Measurements from ENCODE around the gene CHPF2.

CHPF2 gene

GRCh38 chr7:151252561-151252835 lies 20.2 kb downstream of the CHPF2 start:
- TF ChIP-seq, protein P1, sequence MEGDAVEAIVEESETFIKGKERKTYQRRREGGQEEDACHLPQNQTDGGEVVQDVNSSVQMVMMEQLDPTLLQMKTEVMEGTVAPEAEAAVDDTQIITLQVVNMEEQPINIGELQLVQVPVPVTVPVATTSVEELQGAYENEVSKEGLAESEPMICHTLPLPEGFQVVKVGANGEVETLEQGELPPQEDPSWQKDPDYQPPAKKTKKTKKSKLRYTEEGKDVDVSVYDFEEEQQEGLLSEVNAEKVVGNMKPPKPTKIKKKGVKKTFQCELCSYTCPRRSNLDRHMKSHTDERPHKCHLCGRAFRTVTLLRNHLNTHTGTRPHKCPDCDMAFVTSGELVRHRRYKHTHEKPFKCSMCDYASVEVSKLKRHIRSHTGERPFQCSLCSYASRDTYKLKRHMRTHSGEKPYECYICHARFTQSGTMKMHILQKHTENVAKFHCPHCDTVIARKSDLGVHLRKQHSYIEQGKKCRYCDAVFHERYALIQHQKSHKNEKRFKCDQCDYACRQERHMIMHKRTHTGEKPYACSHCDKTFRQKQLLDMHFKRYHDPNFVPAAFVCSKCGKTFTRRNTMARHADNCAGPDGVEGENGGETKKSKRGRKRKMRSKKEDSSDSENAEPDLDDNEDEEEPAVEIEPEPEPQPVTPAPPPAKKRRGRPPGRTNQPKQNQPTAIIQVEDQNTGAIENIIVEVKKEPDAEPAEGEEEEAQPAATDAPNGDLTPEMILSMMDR (IDR thresholded peaks at IDR 0.05; ENCODE audit: low read depth, low read length, missing control alignments): no peak
- peak overlapping the region; percentile 63 for H3K4me3 ChIP-seq (ENCODE audit: low read depth, low read length)
- no peaks in the 10 kb centered on the region for H3K36me3 ChIP-seq (replicated peaks)
- DNase-seq: no peak
- no peak overlapping the region for H3K27ac ChIP-seq
- peaks cover 9% of the 10 kb centered on the region for H3K27me3 ChIP-seq (replicated peaks)
- in situ Hi-C loops (cut with HindIII; ENCODE audit: low pct_ligation_motif_present, low sequenced_read_pairs): no loop called here

DNA sequence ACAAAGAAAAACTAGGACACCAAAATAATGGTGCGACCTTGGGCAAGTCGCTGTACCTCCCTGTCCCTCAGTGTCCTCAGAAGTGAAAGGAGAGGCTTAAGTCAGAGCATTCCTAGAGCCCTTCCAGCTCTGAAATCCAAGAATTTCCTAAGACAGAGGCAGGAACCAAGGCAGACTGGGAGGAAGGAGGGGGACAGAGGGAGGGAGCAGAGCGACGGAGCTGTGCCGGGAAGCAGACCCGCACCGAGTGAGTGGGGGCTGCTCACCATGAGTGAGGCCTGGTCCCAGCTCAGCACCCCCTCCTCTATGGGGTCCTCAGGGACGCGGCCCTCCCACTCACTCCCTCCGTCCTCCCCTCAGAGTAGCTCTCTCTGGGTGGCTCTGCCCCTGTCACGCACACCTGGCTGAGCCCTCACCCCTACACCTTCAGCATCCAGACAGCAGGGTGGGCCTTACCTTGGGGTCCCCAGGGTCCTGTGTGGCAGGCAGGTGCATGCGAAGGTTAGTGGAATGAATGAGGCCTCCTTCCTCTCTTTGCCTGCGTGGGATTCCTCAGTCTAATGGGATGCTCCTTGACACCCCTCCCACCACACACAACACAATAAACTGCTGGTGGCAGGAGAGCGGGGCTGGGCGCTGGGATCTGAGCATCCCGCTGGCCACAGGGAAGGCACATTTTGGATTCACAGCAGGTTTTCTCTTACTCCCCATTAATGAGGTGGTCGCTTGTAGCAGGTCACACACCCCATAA lies 20.9 kb downstream of the CHPF2 start:
- TF ChIP-seq, protein P1 (IDR thresholded peaks at IDR 0.05; ENCODE audit: low read depth, low read length, missing control alignments): no peak
- no peaks in the 10 kb centered on the region for H3K36me3 ChIP-seq (replicated peaks)
- peaks cover 14% of the 10 kb centered on the region for H3K27me3 ChIP-seq (replicated peaks)
- no peak for DNase-seq
- H3K4me3 ChIP-seq (ENCODE audit: low read depth, low read length): no peak overlapping the region
- in situ Hi-C loops (cut with HindIII; ENCODE audit: low pct_ligation_motif_present, low sequenced_read_pairs): no loop called here
- H3K27ac ChIP-seq: no peak overlapping the region

- in situ Hi-C loops (cut with HindIII; ENCODE audit: low pct_ligation_motif_present, low sequenced_read_pairs): no loop called here
- Histone ChIP-seq H3K4me3 (ENCODE audit: low read depth, low read length) (no peak overlapping the region), H3K36me3 (replicated peaks) (no peaks in the 10 kb centered on the region), H3K27ac (no peak overlapping the region), H3K27me3 (replicated peaks) (peaks cover 14% of the 10 kb centered on the region)
- DNase-seq: no peak
- TF ChIP-seq, protein P1 (IDR thresholded peaks at IDR 0.05; ENCODE audit: low read depth, low read length, missing control alignments): no peak
Measured at GRCh38 chr7:151254316-151254715, 22.0 kb downstream of the CHPF2 start.

- H3K4me3 ChIP-seq (ENCODE audit: low read depth, low read length): no peak overlapping the region
- peaks cover 14% of the 10 kb centered on the region for H3K27me3 ChIP-seq (replicated peaks)
- no peak overlapping the region for H3K27ac ChIP-seq
- in situ Hi-C loops (cut with HindIII; ENCODE audit: low pct_ligation_motif_present, low sequenced_read_pairs): no loop called here
- H3K36me3 ChIP-seq (replicated peaks): no peaks in the 10 kb centered on the region
- no peak for DNase-seq
- TF ChIP-seq, protein P1 (IDR thresholded peaks at IDR 0.05; ENCODE audit: low read depth, low read length, missing control alignments): no peak
Measured at GRCh38 chr7:151254851-151255250, 22.6 kb downstream of the CHPF2 start.

GRCh38 chr7:151255390-151255789 lies 23.1 kb downstream of the CHPF2 start:
- no peak for DNase-seq
- H3K27me3 ChIP-seq (replicated peaks): peaks cover 16% of the 10 kb centered on the region
- H3K36me3 ChIP-seq (replicated peaks): no peaks in the 10 kb centered on the region
- no peak overlapping the region for H3K27ac ChIP-seq
- TF ChIP-seq, protein P1 (IDR thresholded peaks at IDR 0.05; ENCODE audit: low read depth, low read length, missing control alignments): no peak
- in situ Hi-C loops (cut with HindIII; ENCODE audit: low pct_ligation_motif_present, low sequenced_read_pairs): no loop called here
- no peak overlapping the region for H3K4me3 ChIP-seq (ENCODE audit: low read depth, low read length)

Measured in brain microvascular endothelial cell (primary cell).